CD4-positive, alpha-beta T cell treated with Interleukin-4 for 4 hours (primary cell): ENCODE data around the gene NDST3.
"Not testable (repeated sequence)": the region's sequence is repeated elsewhere in the genome, so short reads cannot be mapped to it uniquely, and the experiment has no call there.

ENCODE experiments used
- DNase-seq: peaks from one replicate; pipeline ENCODE4 v3.0.0-alpha.2; 2020

Gene NDST3

GRCh38 chr4:118278473-118279274 is 244.4 kb downstream of the NDST3 start:
- peak; percentile 98 for DNase-seq

- peak; percentile 11 for DNase-seq
Observed at GRCh38 chr4:118279328-118279727, 245.0 kb downstream of the NDST3 start.

- DNase-seq, result no peak
Observed at GRCh38 chr4:118279920-118280432, 245.7 kb downstream of the NDST3 start.

- DNase-seq, result peak; percentile 57
Observed at GRCh38 chr4:118280501-118281218, 246.4 kb downstream of the NDST3 start.

- no peak for DNase-seq
Observed at GRCh38 chr4:118281611-118282442, 247.5 kb downstream of the NDST3 start.

- no peak for DNase-seq
Observed at GRCh38 chr4:118282692-118283091, 248.4 kb downstream of the NDST3 start.

- no peak for DNase-seq
Observed at GRCh38 chr4:118284169-118284568, 249.9 kb downstream of the NDST3 start.

GRCh38 chr4:118285931-118286330 is 251.6 kb downstream of the NDST3 start:
- no peak for DNase-seq

GRCh38 chr4:118286685-118287084 is 252.4 kb downstream of the NDST3 start:
- no peak for DNase-seq

- DNase-seq, result no peak
Observed at GRCh38 chr4:118287711-118288451, 253.6 kb downstream of the NDST3 start.

GRCh38 chr4:118289794-118290193 is 255.5 kb downstream of the NDST3 start:
- no peak for DNase-seq

- DNase-seq, result no peak
Observed at GRCh38 chr4:118290951-118291350, 256.7 kb downstream of the NDST3 start.

GRCh38 chr4:118296729-118297128 is 262.4 kb downstream of the NDST3 start:
- DNase-seq, result no peak

GRCh38 chr4:118299619-118300018 is 265.3 kb downstream of the NDST3 start:
- not testable (repeated sequence) for DNase-seq

- no peak for DNase-seq
Observed at GRCh38 chr4:118307643-118308042, 273.4 kb downstream of the NDST3 start.
